H1 (cell line): ENCODE results near the gene COQ9.

ENCODE experiments used
- ASH2L ChIP-seq: fragments of 200-600, 300-600 bp; sonication (generic); IDR thresholded peaks from one replicate; pipeline ENCODE4 v1.7.1; 2017; ENCODE audit warnings: low read length
- TF ChIP-seq, protein P1 (sequence below), 3 experiments: IDR thresholded peaks; 1 replicate in 2 of 3; 2 replicates in 1 of 3; pipeline versions ENCODE4 v1.5.1 to v1.6.1; 2011; ENCODE audit warnings: low read length in 3 of 3, mild to moderate bottlenecking in 3 of 3, inconsistent platforms in 2 of 3, low read depth in 1 of 3, moderate library complexity in 1 of 3; ENCODE audit not compliant: insufficient read depth in 1 of 3; ENCODE audit errors: control extremely low read depth in 1 of 3

DNA sequence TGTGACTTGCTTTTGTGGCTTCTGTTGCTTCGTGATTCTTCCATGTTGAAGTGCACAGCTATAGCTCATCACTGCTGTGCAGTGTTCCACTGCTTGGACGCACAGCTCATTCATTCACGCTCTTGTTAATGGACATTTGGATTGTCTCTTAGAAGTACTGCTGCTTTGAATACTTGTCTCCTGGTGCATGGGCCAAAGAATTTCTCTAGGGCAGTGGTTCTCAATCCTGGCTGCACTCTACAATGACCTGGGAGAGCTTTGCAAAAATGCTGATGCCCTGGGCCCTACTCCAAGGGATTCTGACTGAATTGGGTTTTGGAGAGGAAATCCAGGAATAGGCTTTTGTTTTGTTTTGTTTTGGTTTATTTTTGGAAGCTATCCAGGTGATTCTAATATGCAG is 22.7 kb upstream of the COQ9 start:
- TF ChIP-seq, protein P1, sequence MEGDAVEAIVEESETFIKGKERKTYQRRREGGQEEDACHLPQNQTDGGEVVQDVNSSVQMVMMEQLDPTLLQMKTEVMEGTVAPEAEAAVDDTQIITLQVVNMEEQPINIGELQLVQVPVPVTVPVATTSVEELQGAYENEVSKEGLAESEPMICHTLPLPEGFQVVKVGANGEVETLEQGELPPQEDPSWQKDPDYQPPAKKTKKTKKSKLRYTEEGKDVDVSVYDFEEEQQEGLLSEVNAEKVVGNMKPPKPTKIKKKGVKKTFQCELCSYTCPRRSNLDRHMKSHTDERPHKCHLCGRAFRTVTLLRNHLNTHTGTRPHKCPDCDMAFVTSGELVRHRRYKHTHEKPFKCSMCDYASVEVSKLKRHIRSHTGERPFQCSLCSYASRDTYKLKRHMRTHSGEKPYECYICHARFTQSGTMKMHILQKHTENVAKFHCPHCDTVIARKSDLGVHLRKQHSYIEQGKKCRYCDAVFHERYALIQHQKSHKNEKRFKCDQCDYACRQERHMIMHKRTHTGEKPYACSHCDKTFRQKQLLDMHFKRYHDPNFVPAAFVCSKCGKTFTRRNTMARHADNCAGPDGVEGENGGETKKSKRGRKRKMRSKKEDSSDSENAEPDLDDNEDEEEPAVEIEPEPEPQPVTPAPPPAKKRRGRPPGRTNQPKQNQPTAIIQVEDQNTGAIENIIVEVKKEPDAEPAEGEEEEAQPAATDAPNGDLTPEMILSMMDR (IDR thresholded peaks at IDR 0.05; ENCODE audit: control extremely low read depth in 1 of 3, insufficient read depth in 1 of 3, low read depth in 1 of 3, low read length in 3 of 3), result no peak
- TF ChIP-seq ASH2L, result no peak
